NB4 (cell line): Measurements from ENCODE around the gene NUDT4B.
"Not testable (repeated sequence)": the region's sequence is repeated elsewhere in the genome, so short reads cannot be mapped to it uniquely, and the experiment has no call there.

Source experiments
- CTCF ChIP-seq: IDR thresholded peaks from one replicate; pipeline ENCODE4 v1.5.1; 2012; ENCODE audit warnings: low read depth, low read length
- MAX ChIP-seq: IDR thresholded peaks from 2 replicates; pipeline ENCODE4 v1.6.1; 2011; ENCODE audit warnings: low read depth, low read length
- POLR2A ChIP-seq: IDR thresholded peaks from 2 replicates; pipeline ENCODE4 v1.6.1; 2011; ENCODE audit warnings: mild to moderate bottlenecking; ENCODE audit not compliant: insufficient read length; ENCODE audit errors: extremely low read depth

GRCh38 chr1:148724872-148725271 lies 23.7 kb upstream of the NUDT4B start:
- not testable (repeated sequence) for TF ChIP-seq POLR2A, CTCF, MAX
